Thoracic aorta (tissue), 2 donors: ENCODE data around the gene CKAP2L. TPM values are rescaled to one million over a fixed set of nuclear protein-coding genes. Genes with fewer than 3 reads are reported as not detected.

ENCODE experiments used
- ATAC-seq: fragments of 150-250 bp; one replicate; pipeline ENCODE4 v1.8.0; 2017; ENCODE audit warnings: low read depth; ENCODE audit not compliant: insufficient number of reproducible peaks, low FRiP score
- DNase-seq: peaks from one replicate; pipeline ENCODE4 v3.0.0-alpha.2; 2020; ENCODE audit warnings: low spot score
- H3K27ac ChIP-seq, 2 donors: fragments of 200-600 bp; sonication (generic); 1 replicate in 1 of 2; 2 replicates in 1 of 2; pipeline ENCODE4 v1.5.1; 2016; ENCODE audit warnings: mild to moderate bottlenecking in 2 of 2, moderate library complexity in 2 of 2
- H3K27me3 ChIP-seq: fragments of 200-600 bp; sonication (generic); replicated peaks from 2 replicates; pipeline ENCODE4 v1.6.0; 2016; ENCODE audit warnings: mild to moderate bottlenecking; ENCODE audit not compliant: insufficient read depth
- H3K36me3 ChIP-seq: fragments of 200-600 bp; sonication (generic); one replicate; pipeline ENCODE4 v1.5.1; 2016
- H3K4me1 ChIP-seq, 2 donors: fragments of 200-600 bp; sonication (generic); 1 replicate in 1 of 2; 2 replicates in 1 of 2; pipeline versions ENCODE4 v1.5.1 to v1.6.0; 2016; ENCODE audit warnings: low read depth in 2 of 2, mild to moderate bottlenecking in 1 of 2; ENCODE audit not compliant: control insufficient read depth in 1 of 2
- H3K4me3 ChIP-seq: fragments of 200-600 bp; sonication (generic); 2 replicates; pipeline ENCODE4 v1.5.1; 2016; ENCODE audit warnings: mild to moderate bottlenecking
- H3K9me3 ChIP-seq: fragments of 200-600 bp; sonication (generic); 2 replicates; pipeline ENCODE4 v1.5.1; 2016
- CTCF ChIP-seq: fragments of 200-600 bp; sonication (generic); IDR thresholded peaks from one replicate; pipeline ENCODE4 v1.5.1; 2019; ENCODE audit warnings: antibody characterized with exemption
- total RNA-seq, 2 donors: library from RNA; depleted of rRNA; stranded (reverse); fragments of >200 nt; gene quantifications; one replicate each; pipeline versions ENCODE4 v1.1.0 to v1.2.3, GENCODE V29; 2016

CKAP2L gene
- total RNA-seq, 2 donors from 2014 or later, result 1.3 TPM; not detected in 1

- H3K9me3 ChIP-seq, result no peaks in the 10 kb centered on the region
- ATAC-seq, result no peak
- no peaks in the 10 kb centered on the region for H3K36me3 ChIP-seq
- no peaks in the 10 kb centered on the region for H3K27me3 ChIP-seq
- no peak for DNase-seq
- TF ChIP-seq CTCF, result no peak
- H3K27ac ChIP-seq, result no peak overlapping the region
- H3K4me1 ChIP-seq, result no peaks in the 10 kb centered on the region
- H3K4me3 ChIP-seq, result no peak overlapping the region
Measured at GRCh38 chr2:112752667-112753066, 11.7 kb downstream of the CKAP2L start.

GRCh38 chr2:112751451-112752197 lies 12.8 kb downstream of the CKAP2L start:
- no peaks in the 10 kb centered on the region for H3K36me3 ChIP-seq
- H3K4me3 ChIP-seq, result no peak overlapping the region
- H3K27ac ChIP-seq, result no peak overlapping the region
- no peaks in the 10 kb centered on the region for H3K27me3 ChIP-seq
- no peaks in the 10 kb centered on the region for H3K9me3 ChIP-seq
- DNase-seq (no peak), ATAC-seq (no peak)
- TF ChIP-seq CTCF, result no peak
- H3K4me1 ChIP-seq, result no peaks in the 10 kb centered on the region

GRCh38 chr2:112750560-112750843 lies 13.9 kb downstream of the CKAP2L start:
- ATAC-seq (no peak), DNase-seq (no peak)
- Histone ChIP-seq H3K27me3 (no peaks in the 10 kb centered on the region), H3K4me1 (no peaks in the 10 kb centered on the region), H3K36me3 (no peaks in the 10 kb centered on the region), H3K27ac (no peak overlapping the region), H3K4me3 (no peak overlapping the region), H3K9me3 (no peaks in the 10 kb centered on the region)
- no peak for TF ChIP-seq CTCF

- no peaks in the 10 kb centered on the region for H3K9me3 ChIP-seq
- DNase-seq (no peak), ATAC-seq (no peak)
- no peak overlapping the region for H3K4me3 ChIP-seq
- peak; percentile 49 for TF ChIP-seq CTCF
- H3K36me3 ChIP-seq, result no peaks in the 10 kb centered on the region
- no peak overlapping the region for H3K27ac ChIP-seq
- H3K27me3 ChIP-seq, result no peaks in the 10 kb centered on the region
- no peaks in the 10 kb centered on the region for H3K4me1 ChIP-seq
Measured at GRCh38 chr2:112749755-112750559, 14.5 kb downstream of the CKAP2L start.

- Histone ChIP-seq H3K27me3 (no peaks in the 10 kb centered on the region), H3K4me1 (no peaks in the 10 kb centered on the region), H3K36me3 (no peaks in the 10 kb centered on the region), H3K4me3 (no peak overlapping the region), H3K9me3 (no peaks in the 10 kb centered on the region), H3K27ac (no peak overlapping the region)
- TF ChIP-seq CTCF, result no peak
- no peak for DNase-seq
- no peak for ATAC-seq
Measured at GRCh38 chr2:112740527-112740926, 23.9 kb downstream of the CKAP2L start.
